Renal cortex interstitium (tissue), 11 donors: Measurements from ENCODE around the gene NCOA1. TPM values are rescaled to one million over a fixed set of nuclear protein-coding genes. Genes with fewer than 3 reads are reported as not detected.
"Not testable (repeated sequence)": the region's sequence is repeated elsewhere in the genome, so short reads cannot be mapped to it uniquely, and the experiment has no call there.

Source experiments
- DNase-seq, 11 donors: peaks; one replicate each; pipeline ENCODE4 v3.0.0-alpha.2; 2013; ENCODE audit warnings: low read depth in 9 of 11, low spot score in 4 of 11; ENCODE audit errors: extremely low read depth in 1 of 11
- polyA plus RNA-seq, 3 donors: library from polyadenylated mRNA; unstranded; fragments of 120-200 nt; gene quantifications; one replicate each; pipeline ENCODE4 v1.2.1, GENCODE V29; 2013; ENCODE audit not compliant: insufficient read length in 3 of 3

NCOA1 gene
- polyA plus RNA-seq, 3 donors, result 41.3 to 44.6 (median 43.7) TPM

GRCh38 chr2:24558781-24559472, 67.9 kb downstream of the NCOA1 start:
- DNase-seq, result no peak

GRCh38 chr2:24559473-24560113, 68.5 kb downstream of the NCOA1 start:
- DNase-seq, result no peak

GRCh38 chr2:24565537-24565936, 74.5 kb downstream of the NCOA1 start:
- DNase-seq, result no peak

GRCh38 chr2:24566209-24566608, 75.2 kb downstream of the NCOA1 start:
- no peak for DNase-seq

- DNase-seq, result no peak
Observed at GRCh38 chr2:24566630-24567029, 75.6 kb downstream of the NCOA1 start.

- DNase-seq, result peak in 1 of 11 donors; percentile 8
Observed at GRCh38 chr2:24568551-24568950, 77.5 kb downstream of the NCOA1 start.

- not testable (repeated sequence) for DNase-seq
Observed at GRCh38 chr2:24569565-24569964, 78.5 kb downstream of the NCOA1 start.

GRCh38 chr2:24570225-24570624, 79.2 kb downstream of the NCOA1 start:
- DNase-seq, result no peak

DNA sequence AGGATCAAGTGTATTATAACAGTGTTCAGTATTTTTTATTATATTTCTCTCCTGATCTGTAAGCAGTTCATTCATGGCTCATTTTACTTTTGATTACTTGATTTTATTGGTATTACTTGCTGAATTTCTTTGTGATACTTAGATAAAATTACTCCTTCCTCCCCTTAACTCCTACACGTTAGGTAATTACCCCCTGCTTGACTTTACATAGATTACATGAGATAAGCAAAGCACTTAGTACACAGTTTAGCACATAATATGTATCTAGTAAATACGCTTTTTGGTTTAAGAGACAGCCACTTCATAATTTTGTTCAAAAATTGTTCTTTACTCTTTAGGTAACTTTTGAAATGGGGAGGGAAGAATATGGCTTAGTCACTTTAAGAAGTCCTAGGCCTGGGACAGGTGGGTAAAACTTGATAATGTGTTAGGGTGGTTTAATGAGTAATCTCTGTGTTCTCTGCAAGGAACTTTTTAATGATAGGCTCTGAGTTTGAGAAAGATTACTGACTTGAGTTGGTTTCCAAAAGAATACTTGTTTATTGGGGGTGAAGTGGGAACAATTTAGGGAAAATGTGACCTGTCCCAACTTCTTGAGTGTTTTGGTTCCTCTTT, 80.9 kb downstream of the NCOA1 start:
- no peak for DNase-seq

GRCh38 chr2:24576146-24576545, 85.1 kb downstream of the NCOA1 start:
- no peak for DNase-seq

GRCh38 chr2:24576617-24577016, 85.6 kb downstream of the NCOA1 start:
- no peak for DNase-seq

- no peak for DNase-seq
Observed at GRCh38 chr2:24577481-24577880, 86.4 kb downstream of the NCOA1 start.

- no peak for DNase-seq
Observed at GRCh38 chr2:24579053-24579803, 88.2 kb downstream of the NCOA1 start.

DNA sequence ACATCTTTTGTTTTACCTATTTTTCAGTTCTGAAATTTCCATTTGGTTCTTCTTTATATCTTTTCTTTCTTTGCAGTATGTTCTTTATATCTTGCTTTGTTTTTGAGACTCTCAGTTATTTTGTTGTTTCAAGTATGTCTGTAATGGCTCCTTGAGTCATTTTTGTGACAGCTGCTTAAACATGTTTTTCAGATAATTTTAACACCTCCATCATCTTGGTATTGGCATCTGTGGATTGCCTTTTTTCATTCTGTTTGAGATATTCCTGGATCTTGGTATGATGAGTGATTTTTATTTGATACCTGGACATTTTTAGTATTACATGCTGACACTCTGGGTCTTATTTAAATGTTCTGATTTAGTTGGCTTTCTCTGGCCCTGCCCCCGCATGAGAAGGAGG, 89.5 kb downstream of the NCOA1 start:
- no peak for DNase-seq

GRCh38 chr2:24581971-24582370, 90.9 kb downstream of the NCOA1 start:
- DNase-seq, result not testable (repeated sequence)

GRCh38 chr2:24586955-24587354, 95.9 kb downstream of the NCOA1 start:
- no peak for DNase-seq

GRCh38 chr2:24588294-24588693, 97.2 kb downstream of the NCOA1 start:
- no peak for DNase-seq

- no peak for DNase-seq
Observed at GRCh38 chr2:24592441-24593100, 101.5 kb downstream of the NCOA1 start.

GRCh38 chr2:24594283-24594682, 103.2 kb downstream of the NCOA1 start:
- no peak for DNase-seq
